Measurements from ENCODE around the gene LRRTM4.
"Not testable (repeated sequence)": the region's sequence is repeated elsewhere in the genome, so short reads cannot be mapped to it uniquely, and the experiment has no call there.

The LRRTM4 gene

DNA sequence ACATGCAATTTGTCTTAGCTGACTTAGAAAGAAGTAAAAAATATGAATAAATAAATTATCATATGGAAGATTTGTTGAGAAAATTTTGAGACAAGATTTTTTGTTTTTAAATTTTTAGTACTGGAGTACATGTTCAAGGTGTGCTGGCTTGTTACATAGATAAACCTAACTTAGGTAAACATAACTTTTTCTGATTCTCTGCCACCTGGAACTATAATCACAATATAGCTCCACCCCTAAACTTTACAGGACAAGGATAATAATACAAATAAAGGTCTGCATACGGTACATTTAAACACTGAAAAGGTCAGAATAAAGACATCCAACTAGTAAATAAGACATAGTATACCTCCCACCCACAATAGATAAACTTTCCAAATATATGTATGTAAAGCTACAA lies 330.5 kb downstream of the LRRTM4 start:
- Mint-ChIP-seq H3K9me3 (peaks cover 5% of the 10 kb centered on the region), H3K27me3 (no peaks in the 10 kb centered on the region), H3K4me1 (no peaks in the 10 kb centered on the region), H3K36me3 (no peaks in the 10 kb centered on the region), H3K27ac (no peak overlapping the region), H3K4me3 (no peak overlapping the region)
- ATAC-seq, result no peak

GRCh38 chr2:77190721-77191346 lies 331.3 kb downstream of the LRRTM4 start:
- Mint-ChIP-seq H3K27me3 (no peaks in the 10 kb centered on the region), H3K4me3 (no peak overlapping the region), H3K9me3 (peaks cover 5% of the 10 kb centered on the region), H3K36me3 (no peaks in the 10 kb centered on the region), H3K4me1 (no peaks in the 10 kb centered on the region), H3K27ac (no peak overlapping the region)
- ATAC-seq, result no peak

- H3K4me1 Mint-ChIP-seq, result no peaks in the 10 kb centered on the region
- no peaks in the 10 kb centered on the region for H3K36me3 Mint-ChIP-seq
- peaks cover 15% of the 10 kb centered on the region for H3K9me3 Mint-ChIP-seq
- no peak overlapping the region for H3K27ac Mint-ChIP-seq
- ATAC-seq, result no peak
- H3K27me3 Mint-ChIP-seq, result no peaks in the 10 kb centered on the region
- no peak overlapping the region for H3K4me3 Mint-ChIP-seq
Measured at GRCh38 chr2:77185052-77185451, 337.1 kb downstream of the LRRTM4 start.

- H3K9me3 Mint-ChIP-seq, result peaks cover 11% of the 10 kb centered on the region
- H3K27ac Mint-ChIP-seq, result no peak overlapping the region
- H3K4me3 Mint-ChIP-seq, result no peak overlapping the region
- no peaks in the 10 kb centered on the region for H3K4me1 Mint-ChIP-seq
- no peaks in the 10 kb centered on the region for H3K36me3 Mint-ChIP-seq
- ATAC-seq, result no peak
- H3K27me3 Mint-ChIP-seq, result no peaks in the 10 kb centered on the region
Measured at GRCh38 chr2:77179297-77179696, 342.9 kb downstream of the LRRTM4 start.

DNA sequence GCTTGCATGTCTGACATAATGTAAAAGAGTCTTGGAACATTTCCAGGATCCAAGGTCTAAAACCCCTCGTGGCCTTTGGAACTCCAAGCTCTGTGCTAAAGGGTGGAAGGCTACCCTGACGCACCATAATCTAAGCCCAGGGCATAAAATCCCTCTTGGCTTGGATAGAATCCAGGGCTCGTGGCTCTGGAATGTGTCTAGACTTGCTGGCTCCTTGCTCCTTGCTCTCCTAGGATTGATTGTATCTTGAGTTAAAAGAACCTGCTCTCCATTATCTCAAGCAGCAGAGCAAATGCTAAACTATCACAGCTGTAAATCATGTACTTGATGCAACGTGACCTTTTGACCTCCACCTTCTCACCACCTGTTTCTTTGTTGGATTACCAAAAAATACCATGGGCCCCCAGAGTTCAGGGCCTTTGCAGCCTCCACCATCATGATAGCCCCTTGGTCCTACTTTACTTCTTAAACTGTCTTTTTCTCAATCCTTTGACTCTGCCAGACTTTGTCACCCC lies 346.9 kb downstream of the LRRTM4 start:
- not testable (repeated sequence) for H3K4me3 Mint-ChIP-seq, H3K27me3 Mint-ChIP-seq, H3K27ac Mint-ChIP-seq, H3K9me3 Mint-ChIP-seq, H3K4me1 Mint-ChIP-seq, H3K36me3 Mint-ChIP-seq, ATAC-seq

DNA sequence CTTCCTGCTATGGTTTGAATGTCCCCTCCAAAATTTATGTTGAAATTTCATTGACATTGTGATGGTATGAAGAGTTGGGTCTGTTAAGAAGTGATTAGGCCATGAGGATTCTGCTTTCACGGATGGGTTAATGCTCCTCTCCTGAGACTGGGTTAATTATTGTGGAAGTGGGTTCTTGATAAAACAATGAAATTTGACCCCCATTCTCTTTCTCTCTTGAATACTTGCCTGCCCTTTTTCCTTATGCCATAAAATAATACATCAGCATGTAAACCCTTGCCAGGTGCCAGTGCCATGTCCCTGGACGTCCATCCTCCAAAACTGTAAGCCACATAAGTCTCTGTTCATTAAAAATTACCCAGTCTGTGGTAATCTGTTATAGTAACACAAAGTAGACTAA lies 352.8 kb downstream of the LRRTM4 start:
- no peak for ATAC-seq
- Mint-ChIP-seq H3K9me3 (peaks cover 22% of the 10 kb centered on the region), H3K27ac (no peak overlapping the region), H3K27me3 (no peaks in the 10 kb centered on the region), H3K36me3 (no peaks in the 10 kb centered on the region), H3K4me1 (no peaks in the 10 kb centered on the region), H3K4me3 (no peak overlapping the region)

- ATAC-seq, result not testable (repeated sequence)
Measured at GRCh38 chr2:77164021-77164420, 358.2 kb downstream of the LRRTM4 start.

GRCh38 chr2:77161009-77161408 lies 361.2 kb downstream of the LRRTM4 start:
- Mint-ChIP-seq H3K27me3 (no peaks in the 10 kb centered on the region), H3K36me3 (no peaks in the 10 kb centered on the region), H3K9me3 (peaks cover 9% of the 10 kb centered on the region), H3K4me3 (no peak overlapping the region), H3K27ac (no peak overlapping the region), H3K4me1 (no peaks in the 10 kb centered on the region)
- ATAC-seq, result no peak

More at GRCh38 chr2:77164021-77164420, 358.2 kb downstream of the LRRTM4 start:
- H3K4me3 Mint-ChIP-seq, H3K4me1 Mint-ChIP-seq, H3K27me3 Mint-ChIP-seq, H3K27ac Mint-ChIP-seq, H3K36me3 Mint-ChIP-seq: not testable (repeated sequence)
- peaks cover 17% of the 10 kb centered on the region for H3K9me3 Mint-ChIP-seq

- no peaks in the 10 kb centered on the region for H3K36me3 Mint-ChIP-seq
- no peak for ATAC-seq
- no peaks in the 10 kb centered on the region for H3K27me3 Mint-ChIP-seq
- H3K4me1 Mint-ChIP-seq, result no peaks in the 10 kb centered on the region
- H3K27ac Mint-ChIP-seq, result no peak overlapping the region
- H3K4me3 Mint-ChIP-seq, result no peak overlapping the region
- H3K9me3 Mint-ChIP-seq, result no peaks in the 10 kb centered on the region
Measured at GRCh38 chr2:77156599-77156998, 365.6 kb downstream of the LRRTM4 start.

- H3K36me3 Mint-ChIP-seq, result no peaks in the 10 kb centered on the region
- ATAC-seq, result no peak
- H3K9me3 Mint-ChIP-seq, result peaks cover 4% of the 10 kb centered on the region
- no peak overlapping the region for H3K4me3 Mint-ChIP-seq
- H3K27me3 Mint-ChIP-seq, result no peaks in the 10 kb centered on the region
- no peak overlapping the region for H3K27ac Mint-ChIP-seq
- H3K4me1 Mint-ChIP-seq, result no peaks in the 10 kb centered on the region
Measured at GRCh38 chr2:77155511-77155910, 366.7 kb downstream of the LRRTM4 start.

DNA sequence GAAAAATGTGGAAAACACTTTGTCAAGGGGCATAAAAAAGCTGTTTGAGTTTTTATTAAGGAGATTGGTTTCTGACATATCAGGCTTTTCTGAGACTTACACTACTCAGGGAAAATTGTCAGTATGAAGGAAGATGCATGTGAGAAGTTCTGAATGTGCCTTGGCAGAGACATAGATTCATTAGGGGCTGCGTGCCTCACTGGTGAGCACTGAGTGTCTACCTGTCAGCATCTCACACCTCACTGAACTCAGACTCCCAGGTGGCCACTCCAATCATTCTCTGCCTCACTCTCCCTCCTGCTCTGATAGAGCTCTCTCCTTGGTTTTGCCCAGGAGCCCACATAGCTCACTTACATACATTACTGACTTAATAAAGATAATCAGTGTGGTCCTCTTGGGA lies 372.6 kb downstream of the LRRTM4 start:
- H3K4me3 Mint-ChIP-seq, result no peak overlapping the region
- no peak overlapping the region for H3K27ac Mint-ChIP-seq
- H3K27me3 Mint-ChIP-seq, result no peaks in the 10 kb centered on the region
- H3K9me3 Mint-ChIP-seq, result peaks cover 12% of the 10 kb centered on the region
- no peaks in the 10 kb centered on the region for H3K36me3 Mint-ChIP-seq
- no peaks in the 10 kb centered on the region for H3K4me1 Mint-ChIP-seq
- no peak for ATAC-seq

DNA sequence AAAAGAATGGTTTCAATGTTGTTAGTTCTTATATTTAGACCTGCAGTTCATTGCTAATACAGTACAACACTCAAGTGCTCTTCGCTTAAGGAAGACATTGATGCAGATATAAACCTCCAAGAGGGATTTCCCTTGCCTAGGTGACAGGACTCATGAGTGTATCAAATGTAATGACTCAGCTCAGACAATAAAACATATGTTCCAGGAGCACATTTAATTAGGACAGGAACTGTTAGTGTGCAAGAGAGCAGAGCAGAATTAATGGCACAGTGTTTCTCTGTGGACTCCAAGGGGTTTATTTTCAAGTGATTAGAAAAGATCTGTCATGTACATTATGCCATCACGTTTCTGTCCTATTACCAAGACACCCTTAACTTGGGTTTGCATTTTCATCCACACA lies 375.0 kb downstream of the LRRTM4 start:
- Mint-ChIP-seq H3K4me3 (no peak overlapping the region), H3K27me3 (no peaks in the 10 kb centered on the region), H3K36me3 (no peaks in the 10 kb centered on the region), H3K27ac (no peak overlapping the region), H3K4me1 (no peaks in the 10 kb centered on the region), H3K9me3 (peaks cover 12% of the 10 kb centered on the region)
- ATAC-seq, result no peak

DNA sequence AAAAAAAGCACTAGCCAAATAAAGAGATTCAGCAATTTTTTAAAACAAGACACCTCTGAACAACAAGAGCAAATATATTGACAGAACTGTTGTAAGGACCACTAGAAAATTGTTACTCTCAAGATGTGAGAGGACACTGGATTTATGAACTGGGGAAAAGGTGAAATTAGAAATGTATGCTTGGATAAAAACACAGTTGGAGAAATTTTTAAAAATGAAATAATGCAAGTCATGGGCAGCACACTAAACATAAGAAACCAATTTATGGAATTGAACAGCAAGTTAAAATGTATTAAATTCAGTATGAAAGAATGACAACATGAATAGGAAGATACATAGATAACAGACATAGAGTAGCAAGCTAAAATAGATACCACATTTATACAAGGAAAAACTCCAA lies 377.4 kb downstream of the LRRTM4 start:
- no peaks in the 10 kb centered on the region for H3K27me3 Mint-ChIP-seq
- no peak overlapping the region for H3K27ac Mint-ChIP-seq
- H3K4me3 Mint-ChIP-seq, result no peak overlapping the region
- H3K9me3 Mint-ChIP-seq, result peaks cover 7% of the 10 kb centered on the region
- no peaks in the 10 kb centered on the region for H3K36me3 Mint-ChIP-seq
- no peaks in the 10 kb centered on the region for H3K4me1 Mint-ChIP-seq
- no peak for ATAC-seq

GRCh38 chr2:77142141-77142540 lies 380.0 kb downstream of the LRRTM4 start:
- Mint-ChIP-seq H3K9me3 (peaks cover 9% of the 10 kb centered on the region), H3K27ac (no peak overlapping the region), H3K4me1 (no peaks in the 10 kb centered on the region), H3K4me3 (no peak overlapping the region), H3K27me3 (no peaks in the 10 kb centered on the region), H3K36me3 (no peaks in the 10 kb centered on the region)
- no peak for ATAC-seq

DNA sequence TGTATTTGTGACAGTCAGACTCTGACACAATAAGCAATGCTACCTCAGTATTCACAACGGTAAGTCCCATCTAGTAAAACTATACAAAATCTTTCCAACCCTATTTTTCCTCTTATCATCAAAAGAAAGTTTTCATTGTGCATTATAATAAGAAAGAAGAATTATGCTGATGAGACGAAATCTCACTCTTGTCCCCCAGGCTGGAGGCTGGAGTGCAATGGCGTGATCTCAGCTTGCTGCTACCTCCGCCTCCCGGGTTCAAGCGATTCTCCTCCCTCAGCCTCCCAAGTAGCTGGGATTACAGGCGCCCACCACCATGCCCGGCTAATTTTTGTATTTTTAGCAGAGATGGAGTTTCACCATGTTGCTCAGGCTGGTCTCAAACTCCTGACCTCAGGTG lies 393.7 kb downstream of the LRRTM4 start:
- not testable (repeated sequence) for H3K27me3 Mint-ChIP-seq, ATAC-seq, H3K36me3 Mint-ChIP-seq, H3K27ac Mint-ChIP-seq, H3K9me3 Mint-ChIP-seq, H3K4me1 Mint-ChIP-seq, H3K4me3 Mint-ChIP-seq

GRCh38 chr2:77127345-77127744 lies 394.8 kb downstream of the LRRTM4 start:
- Mint-ChIP-seq H3K36me3 (no peaks in the 10 kb centered on the region), H3K27ac (no peak overlapping the region), H3K9me3 (peaks cover 2% of the 10 kb centered on the region), H3K4me3 (no peak overlapping the region), H3K4me1 (no peaks in the 10 kb centered on the region), H3K27me3 (no peaks in the 10 kb centered on the region)
- no peak for ATAC-seq

- no peak overlapping the region for H3K27ac Mint-ChIP-seq
- H3K27me3 Mint-ChIP-seq, result no peaks in the 10 kb centered on the region
- H3K9me3 Mint-ChIP-seq, result no peaks in the 10 kb centered on the region
- H3K4me1 Mint-ChIP-seq, result no peaks in the 10 kb centered on the region
- ATAC-seq, result no peak
- no peaks in the 10 kb centered on the region for H3K36me3 Mint-ChIP-seq
- H3K4me3 Mint-ChIP-seq, result no peak overlapping the region
Measured at GRCh38 chr2:77121518-77121917, 400.7 kb downstream of the LRRTM4 start.

All from stimulated activated memory B cell treated with anti-CD40 and anti-IgM and Interleukin-4, amounts not matched to agents 10 μg/mL and 1 μg/mL and 100 μg/mL, for 72 hours (primary cell).